ENCODE measurements around the gene SOX5. TPM values are rescaled to one million over a fixed set of nuclear protein-coding genes. Genes with fewer than 3 reads are reported as not detected.

The SOX5 gene
- total RNA-seq, 1 experiment from 2014 or later = 0.52 TPM

DNA sequence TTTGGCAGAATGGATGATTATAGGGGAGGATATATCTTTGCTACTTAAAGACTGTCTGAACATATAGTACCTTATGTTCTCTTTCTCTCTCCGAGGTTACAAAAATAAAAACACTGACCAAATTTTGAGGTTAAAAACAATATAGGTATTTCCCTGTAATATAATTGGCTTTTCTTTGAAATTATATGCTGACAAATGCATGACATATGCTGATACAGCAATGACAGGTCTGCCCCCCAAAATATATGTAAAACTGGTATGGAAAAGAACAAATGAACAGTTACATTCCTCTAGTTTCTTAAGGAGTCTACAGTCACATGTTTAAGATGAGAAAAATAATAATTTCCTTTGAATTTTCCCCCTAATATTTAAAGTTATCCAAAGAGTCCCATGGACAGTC, 405.7 kb downstream of the SOX5 start (continued):
- no peak for TF ChIP-seq SP1 (IDR thresholded peaks at IDR 0.05; ENCODE audit: low read depth)
- no peak for TF ChIP-seq JUND (IDR thresholded peaks at IDR 0.05)
- TF ChIP-seq, protein P1, sequence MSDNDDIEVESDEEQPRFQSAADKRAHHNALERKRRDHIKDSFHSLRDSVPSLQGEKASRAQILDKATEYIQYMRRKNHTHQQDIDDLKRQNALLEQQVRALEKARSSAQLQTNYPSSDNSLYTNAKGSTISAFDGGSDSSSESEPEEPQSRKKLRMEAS (IDR thresholded peaks at IDR 0.05) = no peak
- no peak for TF ChIP-seq EGR1 (IDR thresholded peaks at IDR 0.05; ENCODE audit: low read depth)
- no peak for TF ChIP-seq CBX3 (IDR thresholded peaks at IDR 0.05; ENCODE audit: low read depth)

GRCh38 chr12:23542187-23542586, 407.3 kb downstream of the SOX5 start:
- ChIA-PET RAD21 (ENCODE audit: low non-redundant PET in 1 of 2, low total read pairs in 2 of 2, uncharacterized antibody in 2 of 2, unreplicated experiment in 2 of 2) (no interaction called here), CTCF (no interaction called here), POLR2A (no interaction called here)
- no peak overlapping the region for H3K27ac ChIP-seq (ENCODE audit: low read depth, low read length)
- no peaks in the 10 kb centered on the region for H3K9me2 ChIP-seq (ENCODE audit: insufficient read depth)
- DNase-seq (ENCODE audit: low read depth, low spot score) = no peak
- no peak overlapping the region for H3K4me2 ChIP-seq (ENCODE audit: low read length)
- H4K20me1 ChIP-seq (ENCODE audit: insufficient read depth) = no peaks in the 10 kb centered on the region
- BruUV-seq (replicated peaks) = no TSS peak
- no peak for TF ChIP-seq EZH2 (IDR thresholded peaks at IDR 0.05)
- TF ChIP-seq CBX3 (IDR thresholded peaks at IDR 0.05; ENCODE audit: low read depth) = no peak
- TF ChIP-seq SRF (IDR thresholded peaks at IDR 0.05; ENCODE audit: low read depth) = no peak
- no peak for TF ChIP-seq JUND (IDR thresholded peaks at IDR 0.05)
- TF ChIP-seq SP1 (IDR thresholded peaks at IDR 0.05; ENCODE audit: low read depth) = no peak
- no peak for TF ChIP-seq EZH2phosphoT487 (IDR thresholded peaks at IDR 0.05; ENCODE audit: borderline replicate concordance)
- intact Hi-C loops (cut with micrococcal nuclease) = no loop called here
- no peak for ATAC-seq
- no peak overlapping the region for H2AFZ ChIP-seq (ENCODE audit: low read depth, low read length, poor library complexity, severe bottlenecking)
- H3K9ac ChIP-seq (ENCODE audit: low read length) = no peak overlapping the region
- no peaks in the 10 kb centered on the region for H3K79me2 ChIP-seq (ENCODE audit: insufficient read depth, low read length)
- no peaks in the 10 kb centered on the region for H3K27me3 ChIP-seq (ENCODE audit: insufficient read depth, low read length)
- no peaks in the 10 kb centered on the region for H3K36me3 ChIP-seq (ENCODE audit: control insufficient read depth in 1 of 2, insufficient read depth in 2 of 2, low read length in 2 of 2)
- peaks cover 12 to 13% of the 10 kb centered on the region in 2 experiments; a peak in 2 of 4 replicates for H3K9me3 ChIP-seq (ENCODE audit: control insufficient read depth in 1 of 2, insufficient read depth in 1 of 2, low read depth in 1 of 2, low read length in 2 of 2)
- H3K4me3 ChIP-seq (replicated peaks in 1 of 2; ENCODE audit: low read depth in 1 of 2, low read length in 2 of 2) = no peak overlapping the region
- H3K4me1 ChIP-seq (ENCODE audit: control insufficient read depth in 1 of 2, insufficient read depth in 2 of 2, low read length in 2 of 2) = no peaks in the 10 kb centered on the region

DNA sequence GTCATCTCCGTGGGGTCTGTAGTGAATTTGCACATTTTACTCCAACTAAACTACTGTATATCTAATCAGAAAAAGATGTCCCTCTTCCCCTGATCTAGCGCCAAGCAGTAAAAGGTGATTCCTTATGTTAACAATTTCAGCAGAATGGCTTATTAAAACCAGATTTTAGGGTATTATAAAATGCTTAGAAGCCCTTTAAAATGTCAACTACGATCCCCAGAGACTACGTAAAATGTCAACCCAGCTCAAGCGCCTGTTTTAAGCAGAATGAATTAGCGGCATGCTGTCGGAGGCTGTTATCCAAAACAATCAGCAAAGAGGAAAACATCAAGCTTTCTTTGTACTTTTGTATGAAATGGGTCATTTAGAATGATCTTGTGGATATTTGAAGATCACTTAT, 408.9 kb downstream of the SOX5 start:
- Histone ChIP-seq H4K20me1 (ENCODE audit: insufficient read depth) (no peaks in the 10 kb centered on the region), H3K79me2 (ENCODE audit: insufficient read depth, low read length) (no peaks in the 10 kb centered on the region), H2AFZ (ENCODE audit: low read depth, low read length, poor library complexity, severe bottlenecking) (no peak overlapping the region), H3K4me1 (ENCODE audit: control insufficient read depth in 1 of 2, insufficient read depth in 2 of 2, low read length in 2 of 2) (no peaks in the 10 kb centered on the region), H3K36me3 (ENCODE audit: control insufficient read depth in 1 of 2, insufficient read depth in 2 of 2, low read length in 2 of 2) (no peaks in the 10 kb centered on the region), H3K9me3 (ENCODE audit: control insufficient read depth in 1 of 2, insufficient read depth in 1 of 2, low read depth in 1 of 2, low read length in 2 of 2) (peaks cover 9 to 10% of the 10 kb centered on the region in 2 experiments; a peak in 2 of 4 replicates), H3K27ac (ENCODE audit: low read depth, low read length) (no peak overlapping the region), H3K4me3 (replicated peaks in 1 of 2; ENCODE audit: low read depth in 1 of 2, low read length in 2 of 2) (no peak overlapping the region), H3K9ac (ENCODE audit: low read length) (no peak overlapping the region), H3K4me2 (ENCODE audit: low read length) (no peak overlapping the region), H3K27me3 (ENCODE audit: insufficient read depth, low read length) (no peaks in the 10 kb centered on the region), H3K9me2 (ENCODE audit: insufficient read depth) (no peaks in the 10 kb centered on the region)
- BruUV-seq (replicated peaks) = no TSS peak
- POLR2A ChIA-PET = no interaction called here
- intact Hi-C loops (cut with micrococcal nuclease) = no loop called here
- ATAC-seq (no peak), DNase-seq (ENCODE audit: low read depth, low spot score) (no peak)
- CTCF ChIA-PET = no interaction called here
- RAD21 ChIA-PET (ENCODE audit: low non-redundant PET in 1 of 2, low total read pairs in 2 of 2, uncharacterized antibody in 2 of 2, unreplicated experiment in 2 of 2) = no interaction called here
- no peak for TF ChIP-seq ZNF274 (IDR thresholded peaks at IDR 0.05; ENCODE audit: low read depth, low read length)
- TF ChIP-seq, protein P2, sequence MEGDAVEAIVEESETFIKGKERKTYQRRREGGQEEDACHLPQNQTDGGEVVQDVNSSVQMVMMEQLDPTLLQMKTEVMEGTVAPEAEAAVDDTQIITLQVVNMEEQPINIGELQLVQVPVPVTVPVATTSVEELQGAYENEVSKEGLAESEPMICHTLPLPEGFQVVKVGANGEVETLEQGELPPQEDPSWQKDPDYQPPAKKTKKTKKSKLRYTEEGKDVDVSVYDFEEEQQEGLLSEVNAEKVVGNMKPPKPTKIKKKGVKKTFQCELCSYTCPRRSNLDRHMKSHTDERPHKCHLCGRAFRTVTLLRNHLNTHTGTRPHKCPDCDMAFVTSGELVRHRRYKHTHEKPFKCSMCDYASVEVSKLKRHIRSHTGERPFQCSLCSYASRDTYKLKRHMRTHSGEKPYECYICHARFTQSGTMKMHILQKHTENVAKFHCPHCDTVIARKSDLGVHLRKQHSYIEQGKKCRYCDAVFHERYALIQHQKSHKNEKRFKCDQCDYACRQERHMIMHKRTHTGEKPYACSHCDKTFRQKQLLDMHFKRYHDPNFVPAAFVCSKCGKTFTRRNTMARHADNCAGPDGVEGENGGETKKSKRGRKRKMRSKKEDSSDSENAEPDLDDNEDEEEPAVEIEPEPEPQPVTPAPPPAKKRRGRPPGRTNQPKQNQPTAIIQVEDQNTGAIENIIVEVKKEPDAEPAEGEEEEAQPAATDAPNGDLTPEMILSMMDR (IDR thresholded peaks at IDR 0.05 in 2 of 3, conservative IDR thresholded peaks at IDR 0.05 in 1 of 3; ENCODE audit: borderline replicate concordance in 1 of 3, insufficient read depth in 1 of 3, low read depth in 2 of 3, low read length in 2 of 3) = no peak
- no peak for TF ChIP-seq YY1 (IDR thresholded peaks at IDR 0.05; ENCODE audit: extremely low read depth, insufficient replicate concordance, low read depth, low read length)
- TF ChIP-seq ELF1 (IDR thresholded peaks at IDR 0.05; ENCODE audit: borderline replicate concordance, low read depth) = no peak
- TF ChIP-seq ZFX (IDR thresholded peaks at IDR 0.05) = no peak
- TF ChIP-seq, protein P1 (IDR thresholded peaks at IDR 0.05) = no peak
- TF ChIP-seq POLR2A (IDR thresholded peaks at IDR 0.05; ENCODE audit: borderline replicate concordance, extremely low read depth, insufficient read depth, insufficient read length) = no peak
- no peak for TF ChIP-seq CEBPB (IDR thresholded peaks at IDR 0.05; ENCODE audit: low read depth)
- no peak for TF ChIP-seq EZH2 (IDR thresholded peaks at IDR 0.05)
- TF ChIP-seq TCF7L2 (IDR thresholded peaks at IDR 0.05; ENCODE audit: borderline replicate concordance, extremely low read depth, insufficient read depth, insufficient read length) = no peak
